GOT3 (cell line): ENCODE results near the gene CDKAL1.
"Not testable (repeated sequence)": the region's sequence is repeated elsewhere in the genome, so short reads cannot be mapped to it uniquely, and the experiment has no call there.

Source experiments
- DNase-seq: peaks from one replicate; lab custom pipeline; 2025; ENCODE audit warnings: mixed read lengths; lab: John Stamatoyannopoulos, UW

CDKAL1 gene

GRCh38 chr6:21074484-21074883, 540.2 kb downstream of the CDKAL1 start:
- no peak for DNase-seq

DNA sequence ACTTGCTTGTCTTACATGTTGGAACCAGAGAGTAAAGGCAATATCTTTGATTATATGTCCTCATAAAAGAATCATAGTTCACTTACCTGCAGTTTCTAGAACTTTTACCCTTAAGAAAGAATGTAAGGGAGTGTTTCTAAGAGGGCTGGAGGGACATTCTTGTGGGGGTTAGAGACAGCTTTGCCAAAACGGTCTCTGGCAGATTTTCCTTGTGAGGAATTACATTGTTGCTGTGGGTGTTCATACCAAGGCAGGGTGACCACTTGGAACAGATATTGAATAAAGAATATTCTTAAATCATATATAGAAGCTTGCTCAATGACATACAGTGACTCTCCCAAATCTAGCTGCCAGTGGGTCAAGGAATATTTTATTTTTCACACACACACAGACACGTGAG, 541.7 kb downstream of the CDKAL1 start:
- no peak for DNase-seq

DNA sequence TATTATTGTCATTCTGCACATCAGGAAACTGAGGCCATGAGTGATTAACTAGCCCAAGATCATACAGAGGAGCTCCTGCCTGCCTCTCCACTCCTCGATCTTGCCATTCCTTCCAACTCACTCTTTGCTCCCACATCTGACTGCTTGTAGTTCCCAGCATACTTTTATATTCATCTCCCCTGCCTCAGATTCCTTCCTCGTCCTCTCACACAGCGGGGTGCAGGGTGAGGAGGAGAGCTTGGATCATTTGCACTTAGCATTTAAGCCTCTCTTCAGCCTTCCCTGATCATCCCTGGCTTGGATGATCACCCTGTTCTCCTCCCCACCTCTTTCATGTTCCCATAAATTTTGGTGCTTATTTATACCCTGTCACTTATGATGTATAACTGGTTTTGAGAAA, 544.2 kb downstream of the CDKAL1 start:
- no peak for DNase-seq

GRCh38 chr6:21079468-21080048, 545.3 kb downstream of the CDKAL1 start:
- no peak for DNase-seq

DNA sequence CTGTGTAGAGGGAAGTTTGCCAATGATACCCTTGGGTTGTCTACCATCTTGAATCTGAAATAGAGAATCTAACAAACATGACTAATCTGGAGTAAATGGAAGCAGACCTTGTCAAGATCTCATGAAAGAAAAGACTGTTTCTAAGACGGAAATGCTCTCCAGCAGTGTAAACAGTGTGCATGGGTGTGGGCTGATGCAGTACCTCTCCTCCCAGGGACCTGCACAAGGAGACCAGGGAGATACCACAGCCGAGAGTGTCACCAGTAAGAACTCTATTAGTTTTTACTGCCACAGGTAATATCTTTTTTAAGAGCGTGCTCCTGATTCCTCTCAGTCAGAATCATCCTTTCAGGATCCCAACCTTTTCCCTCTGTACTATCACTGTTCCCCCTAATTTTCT, 546.0 kb downstream of the CDKAL1 start:
- DNase-seq = no peak

- no peak for DNase-seq
Observed at GRCh38 chr6:21082091-21082490, 547.8 kb downstream of the CDKAL1 start.

GRCh38 chr6:21083708-21084107, 549.5 kb downstream of the CDKAL1 start:
- no peak for DNase-seq

GRCh38 chr6:21084656-21085055, 550.4 kb downstream of the CDKAL1 start:
- no peak for DNase-seq

- DNase-seq = no peak
Observed at GRCh38 chr6:21085211-21085610, 551.0 kb downstream of the CDKAL1 start.

- DNase-seq = no peak
Observed at GRCh38 chr6:21085643-21086042, 551.4 kb downstream of the CDKAL1 start.

DNA sequence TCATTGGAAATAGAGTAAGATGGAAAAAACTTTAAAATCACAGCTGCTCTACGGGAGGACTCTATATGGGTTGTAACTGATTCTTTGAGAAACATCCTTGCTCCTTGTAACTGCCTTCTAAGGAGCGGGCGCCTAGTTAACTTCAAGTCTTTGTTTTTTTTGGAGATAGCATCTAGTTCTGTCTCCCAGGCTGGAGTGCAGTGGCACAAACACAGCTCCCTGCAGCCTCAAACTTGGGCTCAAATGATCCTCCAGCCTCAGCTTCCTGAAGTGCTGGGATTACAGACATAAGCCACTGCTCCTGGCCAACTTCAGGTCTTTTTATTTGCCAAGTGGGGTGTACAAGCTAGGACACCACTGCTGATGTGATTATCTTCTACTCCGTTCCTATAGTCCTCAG, 552.9 kb downstream of the CDKAL1 start:
- DNase-seq = no peak

- DNase-seq = no peak
Observed at GRCh38 chr6:21091411-21091810, 557.2 kb downstream of the CDKAL1 start.

GRCh38 chr6:21092231-21092772, 558.0 kb downstream of the CDKAL1 start:
- DNase-seq = not testable (repeated sequence)

- no peak for DNase-seq
Observed at GRCh38 chr6:21095462-21095861, 561.2 kb downstream of the CDKAL1 start.

- no peak for DNase-seq
Observed at GRCh38 chr6:21098134-21098533, 563.9 kb downstream of the CDKAL1 start.

DNA sequence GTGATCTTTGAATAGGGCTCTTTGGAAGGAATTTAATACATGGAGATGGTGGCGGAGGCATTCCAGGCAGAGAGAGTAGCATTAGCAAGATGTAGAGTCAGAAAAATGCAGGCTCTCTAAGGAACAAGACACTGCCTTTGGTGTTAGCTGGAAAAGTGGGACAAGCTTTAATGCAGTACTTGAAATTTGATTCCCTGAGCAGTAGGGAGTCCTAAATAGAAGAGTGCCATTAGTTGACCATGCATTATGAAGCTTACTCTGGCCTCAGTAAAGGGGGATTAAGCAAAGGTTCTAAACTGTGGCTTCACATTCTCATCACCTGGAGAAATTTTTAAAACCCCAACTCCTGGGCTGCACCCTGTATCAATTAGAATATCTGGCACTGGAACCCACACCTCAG, 564.5 kb downstream of the CDKAL1 start:
- no peak for DNase-seq

- no peak for DNase-seq
Observed at GRCh38 chr6:21099338-21100314, 565.4 kb downstream of the CDKAL1 start.

- DNase-seq = no peak
Observed at GRCh38 chr6:21100991-21101390, 566.7 kb downstream of the CDKAL1 start.

GRCh38 chr6:21101694-21102093, 567.4 kb downstream of the CDKAL1 start:
- no peak for DNase-seq

DNA sequence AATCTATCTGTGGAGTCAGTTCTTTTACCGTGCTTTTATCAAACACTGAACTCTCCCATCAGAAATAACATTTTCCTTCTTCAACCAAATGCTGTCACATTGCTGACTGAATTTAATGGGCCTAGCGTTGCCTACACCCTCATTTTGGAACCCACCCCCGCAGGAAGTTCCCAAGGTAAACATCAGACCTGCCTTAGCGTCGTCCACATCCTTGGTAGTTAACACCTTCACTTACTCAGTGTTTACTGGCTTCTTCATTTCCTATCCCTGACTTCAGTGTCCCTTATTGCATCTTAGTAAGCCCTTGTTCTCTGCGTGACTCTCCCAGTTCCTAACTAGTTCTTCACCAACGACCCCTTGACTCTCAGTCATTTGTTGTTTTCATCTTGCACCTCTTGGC, 567.9 kb downstream of the CDKAL1 start:
- DNase-seq = no peak

- no peak for DNase-seq
Observed at GRCh38 chr6:21102624-21103023, 568.4 kb downstream of the CDKAL1 start.

GRCh38 chr6:21103626-21104224, 569.5 kb downstream of the CDKAL1 start:
- DNase-seq = no peak

DNA sequence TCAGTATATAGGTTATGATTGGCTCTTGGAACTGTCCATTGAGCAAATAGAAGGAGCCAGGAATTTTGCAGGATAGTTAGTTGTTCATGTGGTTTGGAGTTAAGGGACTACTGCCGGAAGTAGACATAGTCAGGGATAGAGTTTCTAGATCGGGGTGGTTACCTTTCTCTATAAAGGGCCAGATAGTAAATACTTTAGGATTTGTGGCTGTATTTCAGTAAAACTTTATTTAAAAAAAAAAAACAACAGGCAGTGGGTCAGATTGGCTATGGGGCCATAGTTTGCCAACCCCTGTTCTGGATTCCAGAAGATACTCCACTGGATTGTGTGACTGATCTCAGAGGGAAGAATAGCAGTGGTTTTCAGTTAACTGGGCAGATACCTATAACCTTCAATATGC, 570.0 kb downstream of the CDKAL1 start:
- DNase-seq = no peak
